GM19099 (cell line): ENCODE measurements around the gene SH3BGRL3.

Source experiments
- POLR2A ChIP-seq: IDR thresholded peaks from 3 replicates; pipeline ENCODE4 v1.6.1; 2011; ENCODE audit warnings: low read depth; ENCODE audit not compliant: insufficient read length; ENCODE audit errors: extremely low read depth

Gene SH3BGRL3

DNA sequence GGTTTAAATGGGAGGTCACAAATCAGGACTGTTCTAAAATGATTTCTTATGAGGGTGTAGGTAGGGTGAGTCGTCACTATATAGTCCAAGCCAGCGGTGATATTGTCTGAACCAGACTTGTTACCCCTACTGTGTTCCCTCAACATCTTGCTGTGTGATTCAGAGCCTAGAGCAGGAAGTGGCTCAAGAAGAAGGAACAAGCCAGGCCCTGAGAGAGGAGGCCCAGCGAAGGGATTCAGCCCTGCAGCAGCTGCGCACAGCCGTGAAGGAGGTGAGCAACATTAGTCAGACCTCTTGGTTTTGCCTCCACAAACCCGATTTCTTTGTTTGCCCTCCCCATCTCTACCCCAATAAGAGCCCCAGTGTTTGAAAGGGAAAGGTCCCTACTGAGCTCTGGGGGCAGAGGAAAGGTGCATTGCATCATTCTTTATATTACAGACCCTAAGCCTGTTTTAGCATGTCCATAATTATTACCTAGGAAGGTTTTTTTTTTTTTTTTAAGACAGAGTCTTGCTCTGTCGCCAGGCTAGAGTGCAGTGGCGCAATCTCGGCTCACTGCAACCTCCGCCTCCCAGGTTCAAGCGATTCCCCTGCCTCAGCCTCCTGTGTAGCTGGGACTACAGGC lies 5.0 kb upstream of the SH3BGRL3 start:
- no peak for TF ChIP-seq POLR2A

DNA sequence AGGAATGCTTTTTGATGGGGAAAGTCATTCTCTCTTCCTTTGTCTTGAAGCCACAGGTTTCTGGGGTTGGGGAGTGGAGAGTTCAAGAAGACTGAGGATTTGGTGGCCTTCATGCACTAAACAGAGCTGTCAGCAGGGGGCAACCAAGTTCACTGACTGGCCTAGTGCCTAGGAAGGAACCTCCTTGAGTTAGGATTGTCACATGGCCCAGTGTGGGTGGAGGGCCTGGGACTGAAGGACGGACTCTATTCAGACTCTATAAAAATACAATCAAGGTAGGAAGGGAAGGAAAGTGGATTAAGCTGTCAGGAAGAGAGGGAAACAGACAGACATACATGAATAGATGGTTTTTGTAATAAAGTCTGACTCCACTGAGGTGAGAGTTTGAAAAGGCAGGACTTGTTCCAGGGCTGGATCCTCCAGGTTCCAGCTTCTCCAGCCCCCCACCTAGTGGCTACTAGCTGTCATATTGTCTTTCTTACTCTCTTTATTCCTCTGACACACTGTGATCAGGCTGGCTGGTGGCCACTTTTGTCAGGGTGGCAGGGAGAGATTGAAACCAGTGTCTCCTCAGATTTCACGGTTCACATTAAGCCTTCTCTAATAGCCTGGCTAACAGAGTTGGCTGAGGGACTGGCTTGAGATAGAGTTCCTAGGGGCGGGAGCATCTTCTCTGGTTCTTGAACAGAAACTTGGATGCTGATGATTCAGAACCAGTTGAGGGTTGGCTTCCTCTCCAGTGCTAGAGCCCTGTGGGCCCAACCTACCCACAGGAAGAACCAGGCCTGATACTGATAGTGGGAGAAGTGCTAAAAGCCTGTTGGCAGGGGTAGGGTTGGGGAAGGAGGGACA lies 4.1 kb upstream of the SH3BGRL3 start:
- no peak for TF ChIP-seq POLR2A

DNA sequence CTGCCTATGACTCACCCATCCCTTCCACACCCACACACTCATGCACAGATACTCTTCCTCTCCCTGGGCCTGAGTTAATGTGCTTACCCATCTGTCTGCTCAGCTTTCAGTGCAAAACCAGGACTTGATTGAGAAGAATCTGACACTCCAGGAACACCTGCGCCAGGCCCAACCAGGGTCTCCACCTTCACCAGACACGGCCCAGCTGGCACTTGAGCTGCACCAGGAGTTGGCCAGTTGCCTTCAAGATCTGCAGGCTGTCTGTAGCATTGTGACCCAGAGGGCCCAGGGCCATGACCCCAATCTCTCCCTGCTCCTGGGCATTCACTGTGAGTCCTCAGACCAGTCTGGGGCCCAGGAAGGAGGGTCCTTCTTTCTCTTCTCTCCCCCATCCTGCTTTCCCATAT lies 3.5 kb upstream of the SH3BGRL3 start:
- TF ChIP-seq POLR2A, result no peak

DNA sequence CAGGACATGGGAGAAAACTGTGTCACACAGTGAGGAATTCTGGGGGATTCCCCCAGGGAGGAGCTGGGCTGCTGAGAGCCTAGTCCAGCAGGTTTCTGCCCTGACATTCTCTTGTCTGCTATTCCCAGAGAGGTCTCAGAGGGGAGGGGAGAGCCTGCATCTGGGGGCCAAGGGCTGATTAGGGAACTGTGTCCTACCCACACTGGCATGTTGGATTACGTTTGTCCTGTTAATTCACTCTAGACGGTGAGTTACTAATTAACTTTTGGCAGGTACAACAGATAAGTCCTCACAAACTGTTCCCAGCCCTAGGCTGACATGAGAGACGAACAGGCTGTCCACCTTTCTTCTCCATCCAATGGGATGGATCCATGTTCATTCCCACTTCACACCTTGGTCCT lies 2.6 kb upstream of the SH3BGRL3 start:
- TF ChIP-seq POLR2A, result no peak

GRCh38 chr1:26277719-26278118 lies 2.2 kb upstream of the SH3BGRL3 start:
- TF ChIP-seq POLR2A, result no peak

- no peak for TF ChIP-seq POLR2A
These were observed 1.6 kb upstream of the SH3BGRL3 start for GRCh38 chr1:26278303-26278702.

DNA sequence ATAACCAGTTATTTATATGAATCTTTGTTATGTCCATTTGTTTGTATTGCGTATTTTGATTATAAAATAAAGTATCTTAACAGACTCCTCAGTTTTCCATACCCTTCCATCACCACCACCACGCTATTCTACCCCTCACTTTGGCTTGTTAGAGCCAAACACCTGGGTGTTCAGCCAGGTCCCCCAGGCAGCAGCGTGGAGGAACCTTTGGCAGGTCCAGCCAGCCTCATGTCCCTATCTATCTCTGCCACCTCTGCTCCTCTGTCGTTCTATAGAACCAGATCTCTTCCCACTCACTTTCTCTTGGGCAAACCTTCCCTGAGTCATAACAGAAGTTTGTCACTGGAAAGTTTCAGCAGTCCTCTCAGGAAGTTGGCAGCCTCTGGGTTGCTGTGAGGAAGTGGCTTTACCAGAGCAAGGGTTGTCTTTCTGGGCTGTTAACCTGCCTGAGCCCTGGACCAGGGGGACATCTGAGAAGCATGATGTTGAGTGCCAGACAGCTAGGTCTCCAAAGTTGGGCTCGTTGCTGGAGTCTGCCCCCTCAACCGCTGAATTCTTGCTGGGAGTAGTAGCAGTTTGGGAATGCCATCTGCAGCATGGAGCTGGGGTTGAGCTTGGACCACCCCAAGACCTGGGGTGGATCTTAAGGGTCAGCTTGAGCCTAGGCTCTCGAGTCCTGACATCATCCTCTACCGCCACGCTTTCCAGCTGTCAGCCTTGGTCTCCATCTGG lies 996 bp upstream of the SH3BGRL3 start:
- no peak for TF ChIP-seq POLR2A

DNA sequence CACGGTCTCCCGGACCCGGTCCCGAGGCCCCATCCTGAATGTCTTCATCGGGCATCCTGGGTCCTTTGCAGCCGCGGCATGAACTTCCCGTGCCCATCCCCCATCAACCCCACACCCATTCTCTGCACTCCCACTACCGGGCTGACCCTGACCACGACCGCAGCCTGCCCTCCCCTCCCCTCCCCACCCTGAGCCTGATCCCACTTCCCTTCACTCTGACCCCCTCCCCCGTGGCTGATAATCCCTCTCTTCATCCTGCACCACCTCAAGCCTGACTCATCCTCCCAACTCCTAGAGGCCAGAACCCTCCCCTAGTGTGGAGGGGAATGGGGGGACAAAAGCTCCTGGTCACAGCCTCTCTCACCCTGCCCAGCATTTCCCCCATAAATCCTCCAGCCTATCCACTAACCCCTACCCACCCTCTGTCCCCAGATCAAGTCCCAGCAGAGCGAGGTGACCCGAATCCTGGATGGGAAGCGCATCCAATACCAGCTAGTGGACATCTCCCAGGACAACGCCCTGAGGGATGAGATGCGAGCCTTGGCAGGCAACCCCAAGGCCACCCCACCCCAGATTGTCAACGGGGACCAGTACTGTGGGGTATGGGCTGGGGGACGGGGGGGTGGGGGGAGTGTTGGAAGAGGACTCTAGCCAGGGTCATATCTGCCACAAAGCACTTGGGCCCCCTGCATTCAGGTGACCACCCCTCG lies 602 bp downstream of the SH3BGRL3 start:
- TF ChIP-seq POLR2A, result no peak

DNA sequence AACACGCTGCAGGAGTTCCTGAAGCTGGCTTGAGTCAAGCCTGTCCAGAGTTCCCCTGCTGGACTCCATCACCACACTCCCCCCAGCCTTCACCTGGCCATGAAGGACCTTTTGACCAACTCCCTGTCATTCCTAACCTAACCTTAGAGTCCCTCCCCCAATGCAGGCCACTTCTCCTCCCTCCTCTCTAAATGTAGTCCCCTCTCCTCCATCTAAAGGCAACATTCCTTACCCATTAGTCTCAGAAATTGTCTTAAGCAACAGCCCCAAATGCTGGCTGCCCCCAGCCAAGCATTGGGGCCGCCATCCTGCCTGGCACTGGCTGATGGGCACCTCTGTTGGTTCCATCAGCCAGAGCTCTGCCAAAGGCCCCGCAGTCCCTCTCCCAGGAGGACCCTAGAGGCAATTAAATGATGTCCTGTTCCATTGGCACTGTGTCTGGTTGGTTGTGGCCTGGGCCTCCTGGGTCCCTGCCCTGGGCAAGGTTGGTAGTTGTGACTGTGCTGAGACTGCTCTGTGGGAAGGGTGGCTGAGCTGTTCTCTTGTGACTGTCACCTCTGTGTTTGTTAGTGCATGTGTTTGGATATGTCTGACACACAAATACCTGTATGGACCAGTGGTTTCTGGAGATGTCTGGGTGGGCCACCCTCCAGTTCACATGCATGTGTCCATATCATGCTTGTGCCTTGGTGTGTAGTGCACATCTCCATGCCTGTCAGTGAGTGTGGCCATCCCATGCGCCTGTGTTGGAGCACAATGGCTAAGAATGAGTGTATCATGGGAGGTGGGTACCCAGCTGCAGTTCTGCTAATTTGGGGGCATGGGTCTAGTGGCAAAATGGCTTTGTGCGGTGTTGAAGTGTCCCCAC lies 1.4 kb downstream of the SH3BGRL3 start:
- TF ChIP-seq POLR2A, result no peak

- TF ChIP-seq POLR2A, result no peak
These were observed 2.1 kb downstream of the SH3BGRL3 start for GRCh38 chr1:26281971-26282370.

GRCh38 chr1:26282401-26282918 lies 2.6 kb downstream of the SH3BGRL3 start:
- no peak for TF ChIP-seq POLR2A

DNA sequence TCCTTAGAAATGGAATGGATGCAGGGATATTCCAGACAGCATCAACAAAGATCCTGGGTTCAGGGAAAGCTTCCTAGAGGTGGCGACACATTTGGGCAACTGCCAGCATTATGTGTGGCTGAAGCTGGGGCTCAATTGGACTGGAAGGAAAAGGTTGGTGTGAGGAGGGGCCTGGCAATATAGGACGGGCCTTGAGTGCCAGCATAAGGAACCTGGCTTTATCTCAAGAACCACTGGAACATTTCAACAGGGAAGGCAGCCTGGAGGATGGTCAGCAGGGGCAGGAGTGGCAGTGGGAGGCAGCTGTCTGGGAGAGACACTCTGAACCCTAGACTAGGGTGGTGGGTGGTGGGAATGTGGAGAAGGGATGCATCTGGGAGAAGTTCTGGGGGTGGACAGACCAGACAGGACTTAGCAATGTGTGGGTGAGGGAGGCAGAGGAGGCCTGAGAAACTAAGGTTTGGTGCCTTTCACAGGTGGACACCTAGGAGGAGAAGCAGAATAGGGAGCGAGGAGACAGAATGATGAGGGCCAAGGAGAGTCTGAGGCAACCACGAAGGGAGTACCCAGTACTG lies 3.5 kb downstream of the SH3BGRL3 start:
- no peak for TF ChIP-seq POLR2A

DNA sequence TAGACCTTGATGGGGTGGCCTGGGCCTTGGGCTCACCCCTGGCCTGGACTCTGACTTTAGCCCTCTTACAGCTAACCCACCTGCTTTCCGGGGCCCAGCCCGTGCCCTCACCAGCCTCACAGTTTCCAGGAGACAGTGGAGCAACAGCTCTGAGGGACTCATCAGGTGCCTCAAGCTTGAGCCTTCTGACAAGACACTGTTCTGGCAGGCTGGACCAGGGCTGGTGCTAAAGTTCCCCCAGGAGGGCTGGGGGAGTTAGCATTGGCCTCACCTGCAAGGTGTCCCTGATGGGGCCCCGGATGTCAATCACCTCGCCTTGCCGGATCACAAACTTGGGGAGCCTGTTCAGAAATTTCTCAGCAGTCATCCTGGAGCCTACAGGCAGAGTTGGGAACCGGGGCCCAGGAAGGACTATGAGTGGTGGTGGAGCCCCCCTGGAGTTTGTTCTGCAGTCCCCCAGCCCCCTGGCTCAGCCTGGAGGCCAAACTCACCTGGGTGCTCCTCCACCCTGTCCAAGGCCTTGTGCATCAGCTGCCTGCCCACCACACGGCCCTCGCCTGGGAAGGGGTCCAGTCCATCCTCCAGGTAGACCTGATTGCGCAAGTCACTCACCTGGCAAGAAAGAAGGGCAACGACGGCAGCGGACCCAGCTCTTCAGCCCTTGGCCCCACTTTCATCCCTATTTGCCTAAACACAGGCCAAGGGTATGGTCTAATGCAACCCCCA lies 4.1 kb downstream of the SH3BGRL3 start:
- TF ChIP-seq POLR2A, result no peak
